ENCODE data around the gene IPO11.

DNA sequence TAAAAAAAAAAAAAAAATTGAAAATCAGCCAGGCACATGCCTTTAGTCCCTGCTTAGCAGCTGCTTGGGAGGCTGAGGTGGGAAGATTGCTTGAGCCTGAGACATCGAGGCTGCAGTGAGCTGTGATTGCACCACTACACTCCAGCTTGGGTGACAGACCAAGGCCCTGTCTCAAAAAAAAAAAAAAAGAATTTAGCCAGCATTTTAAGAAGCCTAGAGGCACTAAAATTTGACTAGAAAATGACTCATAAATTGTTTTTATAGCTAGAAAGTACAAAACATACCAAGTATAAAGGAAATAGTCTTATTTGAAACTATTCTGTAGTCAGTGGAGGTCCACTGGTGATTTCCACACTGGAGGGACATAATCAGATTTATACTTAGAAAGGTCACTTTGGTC, 183.5 kb downstream of the IPO11 start:
- TF ChIP-seq POLR2A (IDR thresholded peaks at IDR 0.05) = no peak
- TF ChIP-seq, protein P1, sequence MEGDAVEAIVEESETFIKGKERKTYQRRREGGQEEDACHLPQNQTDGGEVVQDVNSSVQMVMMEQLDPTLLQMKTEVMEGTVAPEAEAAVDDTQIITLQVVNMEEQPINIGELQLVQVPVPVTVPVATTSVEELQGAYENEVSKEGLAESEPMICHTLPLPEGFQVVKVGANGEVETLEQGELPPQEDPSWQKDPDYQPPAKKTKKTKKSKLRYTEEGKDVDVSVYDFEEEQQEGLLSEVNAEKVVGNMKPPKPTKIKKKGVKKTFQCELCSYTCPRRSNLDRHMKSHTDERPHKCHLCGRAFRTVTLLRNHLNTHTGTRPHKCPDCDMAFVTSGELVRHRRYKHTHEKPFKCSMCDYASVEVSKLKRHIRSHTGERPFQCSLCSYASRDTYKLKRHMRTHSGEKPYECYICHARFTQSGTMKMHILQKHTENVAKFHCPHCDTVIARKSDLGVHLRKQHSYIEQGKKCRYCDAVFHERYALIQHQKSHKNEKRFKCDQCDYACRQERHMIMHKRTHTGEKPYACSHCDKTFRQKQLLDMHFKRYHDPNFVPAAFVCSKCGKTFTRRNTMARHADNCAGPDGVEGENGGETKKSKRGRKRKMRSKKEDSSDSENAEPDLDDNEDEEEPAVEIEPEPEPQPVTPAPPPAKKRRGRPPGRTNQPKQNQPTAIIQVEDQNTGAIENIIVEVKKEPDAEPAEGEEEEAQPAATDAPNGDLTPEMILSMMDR (IDR thresholded peaks at IDR 0.05) = no peak
